ENCODE measurements around the gene NRL.

NRL gene

DNA sequence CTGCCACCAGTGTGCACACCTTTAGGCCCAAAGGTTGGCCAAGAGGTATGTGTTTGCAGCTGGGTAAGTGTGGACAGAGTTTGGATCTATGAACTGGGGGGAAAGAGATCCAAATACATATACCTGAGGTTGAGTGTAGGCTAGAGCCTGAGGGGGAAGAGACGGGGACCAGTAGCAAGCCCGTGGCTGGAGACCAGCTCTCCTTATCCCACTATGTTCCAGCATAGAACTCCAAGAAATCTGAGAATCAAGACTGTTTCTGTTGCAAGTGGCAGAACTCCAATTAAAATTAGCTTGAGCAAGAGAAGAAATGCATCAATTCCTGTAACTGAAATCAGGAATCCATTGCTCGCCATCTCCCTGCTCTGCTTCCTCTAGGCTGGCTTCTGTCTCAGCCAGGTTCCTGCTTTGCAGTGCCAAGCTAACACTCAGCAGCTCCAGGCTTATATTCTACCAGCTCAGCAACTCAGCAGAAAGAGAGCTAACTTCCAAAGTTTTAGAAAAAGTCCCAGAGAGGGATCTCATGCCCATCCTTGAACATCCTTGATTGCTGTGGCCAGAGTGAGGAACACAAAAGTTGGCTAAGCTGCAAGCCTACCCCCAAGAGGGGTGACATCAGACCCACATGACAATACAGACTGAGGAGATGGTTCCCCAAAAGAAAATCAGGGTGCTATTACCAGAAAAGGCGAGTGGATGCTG lies 22.1 kb downstream of the NRL start:
- Histone ChIP-seq H3K4me3 (ENCODE audit: low read depth, low read length, poor library complexity, severe bottlenecking) (no peak overlapping the region), H3K9ac (ENCODE audit: low read length) (no peak overlapping the region), H3K4me2 (ENCODE audit: low read length) (no peak overlapping the region), H4K20me1 (ENCODE audit: insufficient read depth, low read length) (no peaks in the 10 kb centered on the region), H2AFZ (ENCODE audit: low read length) (no peak overlapping the region), H3K9me3 (ENCODE audit: low read length) (no peaks in the 10 kb centered on the region), H3K36me3 (ENCODE audit: insufficient read depth, low read length) (no peaks in the 10 kb centered on the region), H3K4me1 (ENCODE audit: insufficient read depth, low read length, severe bottlenecking) (peaks cover 19% of the 10 kb centered on the region), H3F3A (ENCODE audit: insufficient read depth, low read length) (no peaks in the 10 kb centered on the region), H3K27me3 (ENCODE audit: insufficient read depth, low read length) (no peaks in the 10 kb centered on the region), H3K79me2 (ENCODE audit: insufficient read depth, low read length) (no peaks in the 10 kb centered on the region), H3K27ac (ENCODE audit: low read depth, low read length, poor library complexity, severe bottlenecking) (no peak overlapping the region), H3K9me2 (ENCODE audit: low read depth, low read length) (no peaks in the 10 kb centered on the region)
- TF ChIP-seq EZH2 (IDR thresholded peaks at IDR 0.05; ENCODE audit: borderline replicate concordance, low read length), result no peak
- TF ChIP-seq, protein P1, sequence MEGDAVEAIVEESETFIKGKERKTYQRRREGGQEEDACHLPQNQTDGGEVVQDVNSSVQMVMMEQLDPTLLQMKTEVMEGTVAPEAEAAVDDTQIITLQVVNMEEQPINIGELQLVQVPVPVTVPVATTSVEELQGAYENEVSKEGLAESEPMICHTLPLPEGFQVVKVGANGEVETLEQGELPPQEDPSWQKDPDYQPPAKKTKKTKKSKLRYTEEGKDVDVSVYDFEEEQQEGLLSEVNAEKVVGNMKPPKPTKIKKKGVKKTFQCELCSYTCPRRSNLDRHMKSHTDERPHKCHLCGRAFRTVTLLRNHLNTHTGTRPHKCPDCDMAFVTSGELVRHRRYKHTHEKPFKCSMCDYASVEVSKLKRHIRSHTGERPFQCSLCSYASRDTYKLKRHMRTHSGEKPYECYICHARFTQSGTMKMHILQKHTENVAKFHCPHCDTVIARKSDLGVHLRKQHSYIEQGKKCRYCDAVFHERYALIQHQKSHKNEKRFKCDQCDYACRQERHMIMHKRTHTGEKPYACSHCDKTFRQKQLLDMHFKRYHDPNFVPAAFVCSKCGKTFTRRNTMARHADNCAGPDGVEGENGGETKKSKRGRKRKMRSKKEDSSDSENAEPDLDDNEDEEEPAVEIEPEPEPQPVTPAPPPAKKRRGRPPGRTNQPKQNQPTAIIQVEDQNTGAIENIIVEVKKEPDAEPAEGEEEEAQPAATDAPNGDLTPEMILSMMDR (IDR thresholded peaks at IDR 0.05; ENCODE audit: low read length), result no peak

DNA sequence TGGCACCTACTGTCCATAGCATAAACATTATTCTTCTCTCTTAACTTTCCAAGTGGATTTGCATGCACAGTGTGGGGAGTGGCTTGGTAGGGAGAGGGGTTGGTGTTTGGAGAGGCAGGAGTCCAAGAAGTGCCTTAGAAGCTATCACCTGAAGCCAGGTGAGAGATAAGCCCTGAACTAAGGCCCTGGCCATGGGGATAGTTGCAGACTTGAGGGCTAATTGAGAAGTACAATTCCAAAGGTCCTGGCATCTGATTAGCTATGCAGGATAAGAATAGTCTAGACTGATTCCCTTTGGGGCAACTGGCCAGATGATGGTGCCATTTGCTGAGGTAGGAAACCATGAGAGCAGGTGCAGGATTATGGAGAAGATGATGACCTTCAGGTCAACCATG lies 22.6 kb downstream of the NRL start:
- Histone ChIP-seq H2AFZ (ENCODE audit: low read length) (no peak overlapping the region), H3K9ac (ENCODE audit: low read length) (no peak overlapping the region), H3K9me2 (ENCODE audit: low read depth, low read length) (no peaks in the 10 kb centered on the region), H3K27me3 (ENCODE audit: insufficient read depth, low read length) (no peaks in the 10 kb centered on the region), H3F3A (ENCODE audit: insufficient read depth, low read length) (no peaks in the 10 kb centered on the region), H3K36me3 (ENCODE audit: insufficient read depth, low read length) (no peaks in the 10 kb centered on the region), H3K9me3 (ENCODE audit: low read length) (no peaks in the 10 kb centered on the region), H3K4me1 (ENCODE audit: insufficient read depth, low read length, severe bottlenecking) (peaks cover 19% of the 10 kb centered on the region), H3K79me2 (ENCODE audit: insufficient read depth, low read length) (no peaks in the 10 kb centered on the region), H3K27ac (ENCODE audit: low read depth, low read length, poor library complexity, severe bottlenecking) (no peak overlapping the region), H3K4me2 (ENCODE audit: low read length) (no peak overlapping the region), H4K20me1 (ENCODE audit: insufficient read depth, low read length) (no peaks in the 10 kb centered on the region), H3K4me3 (ENCODE audit: low read depth, low read length, poor library complexity, severe bottlenecking) (no peak overlapping the region)
- no peak for TF ChIP-seq EZH2 (IDR thresholded peaks at IDR 0.05; ENCODE audit: borderline replicate concordance, low read length)
- TF ChIP-seq, protein P1 (IDR thresholded peaks at IDR 0.05; ENCODE audit: low read length), result no peak

DNA sequence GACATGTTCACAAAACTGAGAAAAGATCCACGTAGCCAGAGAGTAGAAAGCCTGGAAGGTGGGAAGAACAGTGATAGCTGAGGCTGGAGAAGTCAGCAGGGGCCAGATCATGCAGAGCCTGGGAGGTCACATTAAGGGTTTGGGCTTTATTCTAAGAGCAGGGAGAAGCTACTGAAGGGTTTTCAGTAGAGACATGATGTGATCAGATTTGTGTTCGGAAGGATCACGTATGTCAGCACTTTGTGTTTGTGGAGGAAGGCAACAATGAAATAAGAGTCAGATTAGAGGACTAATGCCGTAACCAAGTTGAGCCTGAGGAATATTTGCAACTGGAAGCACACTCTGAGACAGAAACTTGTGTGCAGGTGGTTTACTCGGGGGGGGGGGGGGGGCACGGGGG lies 24.9 kb downstream of the NRL start:
- Histone ChIP-seq H3K9me3 (ENCODE audit: low read length) (no peaks in the 10 kb centered on the region), H3K9ac (ENCODE audit: low read length) (no peak overlapping the region), H3K4me3 (ENCODE audit: low read depth, low read length, poor library complexity, severe bottlenecking) (no peak overlapping the region), H3K27ac (ENCODE audit: low read depth, low read length, poor library complexity, severe bottlenecking) (no peak overlapping the region), H3K36me3 (ENCODE audit: insufficient read depth, low read length) (no peaks in the 10 kb centered on the region), H3K79me2 (ENCODE audit: insufficient read depth, low read length) (no peaks in the 10 kb centered on the region), H2AFZ (ENCODE audit: low read length) (no peak overlapping the region), H3K4me2 (ENCODE audit: low read length) (no peak overlapping the region), H3F3A (ENCODE audit: insufficient read depth, low read length) (no peaks in the 10 kb centered on the region), H3K4me1 (ENCODE audit: insufficient read depth, low read length, severe bottlenecking) (peaks cover 8% of the 10 kb centered on the region), H3K27me3 (ENCODE audit: insufficient read depth, low read length) (no peaks in the 10 kb centered on the region), H3K9me2 (ENCODE audit: low read depth, low read length) (no peaks in the 10 kb centered on the region), H4K20me1 (ENCODE audit: insufficient read depth, low read length) (no peaks in the 10 kb centered on the region)
- TF ChIP-seq, protein P1 (IDR thresholded peaks at IDR 0.05; ENCODE audit: low read length), result no peak
- TF ChIP-seq EZH2 (IDR thresholded peaks at IDR 0.05; ENCODE audit: borderline replicate concordance, low read length), result no peak
